H9 (cell line): ENCODE measurements around the gene PITHD1. TPM values are rescaled to one million over a fixed set of nuclear protein-coding genes. Genes with fewer than 3 reads are reported as not detected.

ENCODE experiments used
- DNase-seq: peaks from one replicate; pipeline ENCODE4 v3.0.0-alpha.2; 2017
- H2AFZ ChIP-seq: one replicate; pipeline ENCODE4 v1.6.1; 2013; ENCODE audit warnings: mild to moderate bottlenecking, low read length, control low read depth, moderate library complexity
- H2AK5ac ChIP-seq: 2 replicates; pipeline ENCODE4 v1.6.1; 2013; ENCODE audit warnings: low read length, control low read depth, mixed read lengths; ENCODE audit not compliant: insufficient read length
- H2BK120ac ChIP-seq: one replicate; pipeline ENCODE4 v1.6.1; 2013; ENCODE audit warnings: low read depth, mild to moderate bottlenecking, low read length, control low read depth, inconsistent platforms; ENCODE audit not compliant: poor library complexity, severe bottlenecking
- H2BK12ac ChIP-seq: 2 replicates; pipeline ENCODE4 v1.6.1; 2013; ENCODE audit warnings: low read length, control low read depth, mixed read lengths, low read depth; ENCODE audit not compliant: insufficient read length
- H2BK15ac ChIP-seq: 2 replicates; pipeline ENCODE4 v1.6.1; 2013; ENCODE audit warnings: low read depth, low read length, control low read depth
- H2BK20ac ChIP-seq: one replicate; pipeline ENCODE4 v1.6.1; 2013; ENCODE audit warnings: low read depth, mild to moderate bottlenecking, low read length, control low read depth, inconsistent platforms; ENCODE audit not compliant: poor library complexity, severe bottlenecking
- H2BK5ac ChIP-seq: 2 replicates; pipeline ENCODE4 v1.6.1; 2013; ENCODE audit warnings: low read length, control low read depth, mixed read lengths; ENCODE audit not compliant: insufficient read length
- H3K14ac ChIP-seq: 2 replicates; pipeline ENCODE4 v1.6.1; 2013; ENCODE audit warnings: low read length, control low read depth; ENCODE audit not compliant: insufficient read depth
- H3K18ac ChIP-seq: 2 replicates; pipeline ENCODE4 v1.6.1; 2013; ENCODE audit warnings: low read depth, mild to moderate bottlenecking, mixed read lengths, low read length, control low read depth; ENCODE audit not compliant: insufficient read length
- H3K23ac ChIP-seq: 2 replicates; pipeline ENCODE4 v1.6.1; 2013; ENCODE audit warnings: low read length, control low read depth, mixed read lengths, low read depth; ENCODE audit not compliant: insufficient read length
- H3K23me2 ChIP-seq: 2 replicates; pipeline ENCODE4 v1.6.1; 2013; ENCODE audit warnings: low read depth, mild to moderate bottlenecking, mixed read lengths, low read length, control low read depth; ENCODE audit not compliant: insufficient read length, poor library complexity, severe bottlenecking
- H3K27ac ChIP-seq: 2 replicates; pipeline ENCODE4 v1.5.1; 2013; ENCODE audit warnings: low read length, control low read depth, mixed read lengths, low read depth; ENCODE audit not compliant: insufficient read length
- H3K27me3 ChIP-seq: 2 replicates; pipeline ENCODE4 v1.6.1; 2013; ENCODE audit warnings: low read length, control low read depth, inconsistent platforms; ENCODE audit not compliant: insufficient read depth
- H3K4ac ChIP-seq: 2 replicates; pipeline ENCODE4 v1.6.1; 2013; ENCODE audit warnings: low read depth, mild to moderate bottlenecking, control low read depth, inconsistent platforms, low read length, moderate library complexity
- H3K4me1 ChIP-seq: 2 replicates; pipeline ENCODE4 v1.6.1; 2013; ENCODE audit warnings: low read length, control low read depth, inconsistent platforms; ENCODE audit not compliant: insufficient read depth
- H3K4me2 ChIP-seq: 2 replicates; pipeline ENCODE4 v1.6.1; 2013; ENCODE audit warnings: low read length, control low read depth, mixed read lengths; ENCODE audit not compliant: insufficient read length, insufficient read depth
- H3K56ac ChIP-seq: 2 replicates; pipeline ENCODE4 v1.6.1; 2013; ENCODE audit warnings: low read depth, mild to moderate bottlenecking, mixed read lengths, low read length, control low read depth; ENCODE audit not compliant: insufficient read length
- H3K79me1 ChIP-seq: 2 replicates; pipeline ENCODE4 v1.6.1; 2013; ENCODE audit warnings: low read depth, mild to moderate bottlenecking, moderate library complexity, low read length, control low read depth, inconsistent platforms; ENCODE audit not compliant: insufficient read depth, poor library complexity, severe bottlenecking
- H3K79me2 ChIP-seq: 2 replicates; pipeline ENCODE4 v1.6.1; 2013; ENCODE audit warnings: low read length, control low read depth, inconsistent platforms; ENCODE audit not compliant: insufficient read depth
- H3K9ac ChIP-seq: 2 replicates; pipeline ENCODE4 v1.6.1; 2013; ENCODE audit warnings: low read length, control low read depth, mixed read lengths; ENCODE audit not compliant: insufficient read length; ENCODE audit errors: extremely low read depth
- H3K9me3 ChIP-seq: one replicate; pipeline ENCODE4 v1.6.1; 2013; ENCODE audit warnings: low read depth, low read length, inconsistent platforms; ENCODE audit not compliant: control insufficient read depth
- H3T11ph ChIP-seq: one replicate; pipeline ENCODE4 v1.6.1; 2013; ENCODE audit warnings: mild to moderate bottlenecking, low read length, control low read depth, inconsistent platforms
- H4K20me1 ChIP-seq: one replicate; pipeline ENCODE4 v1.6.1; 2013; ENCODE audit not compliant: control insufficient read depth, insufficient read length, insufficient read depth
- H4K5ac ChIP-seq: 2 replicates; pipeline ENCODE4 v1.6.1; 2013; ENCODE audit warnings: low read depth, mild to moderate bottlenecking, mixed read lengths, low read length, control low read depth; ENCODE audit not compliant: insufficient read length
- H4K8ac ChIP-seq: replicated peaks from 2 replicates; pipeline ENCODE4 v1.6.1; 2013; ENCODE audit warnings: low read length, control low read depth, mixed read lengths, low read depth; ENCODE audit not compliant: insufficient read length
- H4K91ac ChIP-seq: 2 replicates; pipeline ENCODE4 v1.6.1; 2013; ENCODE audit warnings: low read depth, mild to moderate bottlenecking, moderate library complexity, mixed read lengths, low read length, control low read depth; ENCODE audit not compliant: insufficient read length
- H3K27ac Mint-ChIP-seq, 3 experiments: 2 replicates in 2 of 3; 3 replicates in 1 of 3; pipeline ENCODE4 v1.8.0; 2020 to 2021; ENCODE audit warnings: mixed read lengths in 3 of 3, mild to moderate bottlenecking in 1 of 3, moderate library complexity in 1 of 3
- H3K27me3 Mint-ChIP-seq: 2 replicates; pipeline ENCODE4 v1.8.0; 2021; ENCODE audit warnings: low read depth, mild to moderate bottlenecking, moderate library complexity, mixed read lengths
- H3K36me3 Mint-ChIP-seq, 3 experiments: 2 replicates in 2 of 3; 3 replicates in 1 of 3; pipeline ENCODE4 v1.8.0; 2020 to 2021; ENCODE audit warnings: low read depth in 3 of 3, mixed read lengths in 3 of 3; ENCODE audit not compliant: insufficient read depth in 1 of 3
- H3K4me1 Mint-ChIP-seq, 2 experiments: 2 replicates each; pipeline ENCODE4 v1.8.0; 2020; ENCODE audit warnings: mixed read lengths in 2 of 2
- H3K4me3 Mint-ChIP-seq, 2 experiments: 2 replicates in 1 of 2; 3 replicates in 1 of 2; pipeline ENCODE4 v1.8.0; 2020 to 2021; ENCODE audit warnings: mild to moderate bottlenecking in 2 of 2, mixed read lengths in 2 of 2, moderate library complexity in 1 of 2
- H3K9me3 Mint-ChIP-seq, 2 experiments: 2 replicates in 1 of 2; 3 replicates in 1 of 2; pipeline ENCODE4 v1.8.0; 2020; ENCODE audit warnings: mild to moderate bottlenecking in 2 of 2, mixed read lengths in 2 of 2, moderate library complexity in 1 of 2
- WGBS: extraction: QIAGEN DNeasy Blood & Tissue Kit; methylation state at CpG from one replicate; pipeline ENCODE4 v1.1.7; 2013; ENCODE audit warnings: missing lambda C conversion rate, low lambda C conversion rate, mixed read lengths; ENCODE audit not compliant: insufficient read length; ENCODE audit errors: extremely low coverage; 5-methylcytosine and 5-hydroxymethylcytosine counted together
- total RNA-seq: library from RNA; stranded (reverse); gene quantifications from 2 replicates; pipeline ENCODE4 v1.2.1, GENCODE V29; 2021
- TF ChIP-seq, protein P1 (sequence below): fragments of 200-600 bp; sonication (generic); conservative IDR thresholded peaks from 3 replicates; pipeline ENCODE4 v1.8.0; 2021; ENCODE audit warnings: antibody characterized with exemption, mild to moderate bottlenecking

PITHD1 gene
- total RNA-seq, 1 experiment from 2014 or later = 92.0 TPM

DNA sequence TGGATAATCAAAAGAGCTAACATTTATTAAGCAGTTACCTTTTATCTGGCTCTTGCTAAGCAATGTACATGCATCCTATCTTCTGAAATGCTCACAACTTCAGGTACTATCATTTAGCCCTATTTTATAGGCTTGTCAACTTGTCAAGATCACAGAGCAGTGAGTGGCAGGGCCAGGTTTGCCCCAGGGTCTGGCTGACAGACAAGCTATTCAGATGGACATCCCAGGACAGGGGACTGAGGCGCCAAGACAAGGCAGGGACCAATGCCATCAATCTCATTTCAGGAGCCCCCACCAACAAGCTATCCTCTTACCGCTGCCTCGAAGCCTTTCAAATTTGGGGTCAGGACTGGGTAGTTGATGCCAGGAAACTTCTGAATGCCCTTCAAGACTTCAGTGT is 38.1 kb downstream of the PITHD1 start:
- Histone ChIP-seq H3K23ac (no peak overlapping the region), H3K4me2 (no peak overlapping the region), H3K27ac (no peak overlapping the region), H3K23me2 (no peaks in the 10 kb centered on the region), H2BK20ac (no peak overlapping the region), H2AFZ (no peak overlapping the region), H3K14ac (no peak overlapping the region), H3K4me1 (no peaks in the 10 kb centered on the region), H2BK12ac (no peak overlapping the region), H3K27me3 (no peaks in the 10 kb centered on the region), H3K56ac (no peak overlapping the region), H2AK5ac (no peak overlapping the region), H4K8ac (no peak overlapping the region), H2BK5ac (no peak overlapping the region), H3K9me3 (no peaks in the 10 kb centered on the region), H3K79me2 (no peaks in the 10 kb centered on the region), H4K91ac (no peak overlapping the region), H3K4ac (no peak overlapping the region), H3K9ac (no peak overlapping the region), H2BK120ac (no peak overlapping the region), H4K20me1 (no peaks in the 10 kb centered on the region), H3T11ph (no peak overlapping the region), H2BK15ac (no peak overlapping the region), H4K5ac (no peak overlapping the region), H3K79me1 (no peaks in the 10 kb centered on the region), H3K18ac (no peak overlapping the region)
- peaks cover under 1% of the 10 kb centered on the region in 2 experiments; a peak in 2 of 4 replicates for H3K4me1 Mint-ChIP-seq
- H3K4me3 Mint-ChIP-seq = no peak overlapping the region
- H3K9me3 Mint-ChIP-seq = no peaks in the 10 kb centered on the region
- H3K27me3 Mint-ChIP-seq = no peaks in the 10 kb centered on the region
- no CpG with 5 or more reads among the region's 3 CpGs for WGBS
- H3K27ac Mint-ChIP-seq = no peak overlapping the region
- TF ChIP-seq, protein P1, sequence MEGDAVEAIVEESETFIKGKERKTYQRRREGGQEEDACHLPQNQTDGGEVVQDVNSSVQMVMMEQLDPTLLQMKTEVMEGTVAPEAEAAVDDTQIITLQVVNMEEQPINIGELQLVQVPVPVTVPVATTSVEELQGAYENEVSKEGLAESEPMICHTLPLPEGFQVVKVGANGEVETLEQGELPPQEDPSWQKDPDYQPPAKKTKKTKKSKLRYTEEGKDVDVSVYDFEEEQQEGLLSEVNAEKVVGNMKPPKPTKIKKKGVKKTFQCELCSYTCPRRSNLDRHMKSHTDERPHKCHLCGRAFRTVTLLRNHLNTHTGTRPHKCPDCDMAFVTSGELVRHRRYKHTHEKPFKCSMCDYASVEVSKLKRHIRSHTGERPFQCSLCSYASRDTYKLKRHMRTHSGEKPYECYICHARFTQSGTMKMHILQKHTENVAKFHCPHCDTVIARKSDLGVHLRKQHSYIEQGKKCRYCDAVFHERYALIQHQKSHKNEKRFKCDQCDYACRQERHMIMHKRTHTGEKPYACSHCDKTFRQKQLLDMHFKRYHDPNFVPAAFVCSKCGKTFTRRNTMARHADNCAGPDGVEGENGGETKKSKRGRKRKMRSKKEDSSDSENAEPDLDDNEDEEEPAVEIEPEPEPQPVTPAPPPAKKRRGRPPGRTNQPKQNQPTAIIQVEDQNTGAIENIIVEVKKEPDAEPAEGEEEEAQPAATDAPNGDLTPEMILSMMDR = no peak
- DNase-seq = no peak
- peaks cover 0 to 26% (median 6%) of the 10 kb centered on the region in 3 experiments; a peak in 6 of 7 replicates for H3K36me3 Mint-ChIP-seq
